Mesenchymal stem cell (in vitro differentiated cells and primary cell): Measurements from ENCODE around the gene USP25.

Experiments
- DNase-seq: peaks from one replicate; pipeline ENCODE4 v3.0.0-alpha.2; 2013
- H2AFZ ChIP-seq: one replicate; pipeline ENCODE4 v1.6.1; 2013; ENCODE audit warnings: low read depth, mild to moderate bottlenecking, control low read depth, inconsistent platforms, low read length, moderate library complexity
- H2AK5ac ChIP-seq: 2 replicates; pipeline ENCODE4 v1.6.1; 2013; ENCODE audit warnings: low read length, moderate library complexity, mild to moderate bottlenecking, inconsistent platforms; ENCODE audit not compliant: severe bottlenecking
- H2BK120ac ChIP-seq: one replicate; pipeline ENCODE4 v1.6.1; 2013; ENCODE audit warnings: low read depth, mild to moderate bottlenecking, inconsistent platforms, low read length, moderate library complexity
- H2BK12ac ChIP-seq, 2 experiments: one replicate each; pipeline ENCODE4 v1.6.1; 2013; ENCODE audit warnings: inconsistent platforms in 2 of 2, low read length in 2 of 2, mild to moderate bottlenecking in 2 of 2, moderate library complexity in 2 of 2, control low read depth in 1 of 2
- H2BK15ac ChIP-seq: one replicate; pipeline ENCODE4 v1.6.1; 2013; ENCODE audit warnings: mild to moderate bottlenecking, low read depth, inconsistent platforms; ENCODE audit not compliant: poor library complexity, severe bottlenecking
- H2BK5ac ChIP-seq: 2 replicates; pipeline ENCODE4 v1.6.1; 2013; ENCODE audit warnings: low read depth, mild to moderate bottlenecking, low read length, control low read depth, inconsistent platforms; ENCODE audit not compliant: poor library complexity, severe bottlenecking
- H3K14ac ChIP-seq, 2 experiments: one replicate each; pipeline ENCODE4 v1.6.1; 2013; ENCODE audit warnings: inconsistent platforms in 2 of 2, low read length in 2 of 2, control low read depth in 1 of 2, mild to moderate bottlenecking in 1 of 2, moderate library complexity in 1 of 2
- H3K18ac ChIP-seq, 2 experiments: one replicate each; pipeline ENCODE4 v1.6.1; 2013; ENCODE audit warnings: inconsistent platforms in 2 of 2, low read length in 2 of 2, control low read depth in 1 of 2, low read depth in 1 of 2, mild to moderate bottlenecking in 1 of 2
- H3K23ac ChIP-seq, 2 experiments: one replicate each; pipeline ENCODE4 v1.6.1; 2013; ENCODE audit warnings: inconsistent platforms in 2 of 2, low read length in 2 of 2, mild to moderate bottlenecking in 2 of 2, moderate library complexity in 2 of 2, control low read depth in 1 of 2
- H3K27ac ChIP-seq: 2 replicates; pipeline ENCODE4 v1.5.1; 2013; ENCODE audit warnings: mild to moderate bottlenecking, moderate library complexity, low read length, control low read depth, inconsistent platforms; ENCODE audit not compliant: poor library complexity, severe bottlenecking
- H3K27me3 ChIP-seq, 2 experiments: 2 replicates each; pipeline versions ENCODE4 v1.6.1 to v1.7.0; 2013; ENCODE audit warnings: low read length in 2 of 2, mild to moderate bottlenecking in 2 of 2, moderate library complexity in 2 of 2, control low read depth in 1 of 2, inconsistent platforms in 1 of 2; ENCODE audit not compliant: control insufficient read depth in 1 of 2, insufficient read depth in 1 of 2
- H3K36me3 ChIP-seq, 2 experiments: 2 replicates each; pipeline versions ENCODE4 v1.6.1 to v1.7.0; 2013; ENCODE audit warnings: low read length in 2 of 2, control low read depth in 1 of 2, inconsistent platforms in 1 of 2, low read depth in 1 of 2, mild to moderate bottlenecking in 1 of 2; ENCODE audit not compliant: insufficient read depth in 2 of 2, control insufficient read depth in 1 of 2
- H3K4ac ChIP-seq, 2 experiments: one replicate each; pipeline ENCODE4 v1.6.1; 2013; ENCODE audit warnings: inconsistent platforms in 2 of 2, low read length in 2 of 2, mild to moderate bottlenecking in 2 of 2, moderate library complexity in 2 of 2, control low read depth in 1 of 2, low read depth in 1 of 2
- H3K4me1 ChIP-seq: 2 replicates; pipeline ENCODE4 v1.6.1; 2013; ENCODE audit warnings: low read depth, low read length, control low read depth; ENCODE audit not compliant: control insufficient read depth, insufficient read depth
- H3K4me2 ChIP-seq: 2 replicates; pipeline ENCODE4 v1.6.1; 2013; ENCODE audit warnings: low read length, mild to moderate bottlenecking, inconsistent platforms; ENCODE audit not compliant: poor library complexity, severe bottlenecking
- H3K4me3 ChIP-seq, 2 experiments: 2 replicates each; pipeline versions ENCODE4 v1.5.1 to v1.7.0; 2013; ENCODE audit warnings: low read length in 2 of 2, mild to moderate bottlenecking in 2 of 2, control low read depth in 1 of 2, low read depth in 1 of 2; ENCODE audit not compliant: insufficient read depth in 1 of 2
- H3K79me1 ChIP-seq: replicated peaks from 2 replicates; pipeline ENCODE4 v1.6.1; 2013; ENCODE audit warnings: mild to moderate bottlenecking, control low read depth, low read length, inconsistent platforms; ENCODE audit not compliant: poor library complexity, severe bottlenecking
- H3K9ac ChIP-seq: 2 replicates; pipeline ENCODE4 v1.7.0; 2013; ENCODE audit warnings: mild to moderate bottlenecking, low read length, moderate library complexity
- H3K9me3 ChIP-seq: 2 replicates; pipeline ENCODE4 v1.7.0; 2013; ENCODE audit warnings: mild to moderate bottlenecking, low read length; ENCODE audit not compliant: control insufficient read depth
- H4K8ac ChIP-seq: one replicate; pipeline ENCODE4 v1.6.1; 2013; ENCODE audit warnings: inconsistent platforms, mild to moderate bottlenecking, low read length, moderate library complexity
- H4K91ac ChIP-seq: one replicate; pipeline ENCODE4 v1.6.1; 2013; ENCODE audit warnings: mild to moderate bottlenecking, low read length, inconsistent platforms
- WGBS: methylation state at CpG from one replicate; pipeline ENCODE4 v1.1.7; 2013; ENCODE audit warnings: mixed read lengths; 5-methylcytosine and 5-hydroxymethylcytosine counted together

The USP25 gene

DNA sequence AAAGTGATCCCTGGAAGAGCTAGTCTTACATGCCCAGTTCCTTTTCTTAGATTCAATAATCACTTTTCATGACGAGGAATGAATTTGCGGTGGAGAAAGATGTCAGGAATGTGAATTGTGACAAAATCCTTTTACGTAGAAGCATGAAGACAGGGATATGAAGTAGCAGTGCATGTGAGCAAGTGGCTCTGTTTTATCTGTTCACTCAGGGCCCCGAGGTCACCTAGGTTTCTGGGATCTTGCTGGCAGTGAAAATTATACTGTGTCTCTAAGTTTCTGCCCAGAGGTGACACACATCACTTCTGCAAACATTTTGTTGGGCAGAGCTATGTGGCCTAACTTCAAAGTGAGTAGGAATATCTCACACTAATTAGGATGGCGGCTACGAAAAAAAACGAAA, 79.3 kb downstream of the USP25 start:
- no peak overlapping the region for H3K14ac ChIP-seq
- no peak overlapping the region for H2AFZ ChIP-seq
- no peak overlapping the region for H2BK12ac ChIP-seq
- H2AK5ac ChIP-seq, result no peak overlapping the region
- no peaks in the 10 kb centered on the region for H3K9me3 ChIP-seq
- H3K4ac ChIP-seq, result no peak overlapping the region
- H3K23ac ChIP-seq, result no peak overlapping the region
- no peak overlapping the region for H4K8ac ChIP-seq
- H4K91ac ChIP-seq, result no peak overlapping the region
- H2BK5ac ChIP-seq, result no peak overlapping the region
- no peak overlapping the region for H2BK120ac ChIP-seq
- peaks cover 1% of the 10 kb centered on the region for H3K4me1 ChIP-seq
- H3K18ac ChIP-seq, result peak overlapping the region in 1 of 2 experiments; percentile 21
- H3K4me3 ChIP-seq, result no peak overlapping the region
- no peak for DNase-seq
- H3K9ac ChIP-seq, result no peak overlapping the region
- H3K27ac ChIP-seq, result no peak overlapping the region
- 95% methylated on average over 4 of the region's 7 CpGs for whole genome bisulfite sequencing
- peaks cover 6 to 36% of the 10 kb centered on the region in 2 experiments for H3K36me3 ChIP-seq
- H3K4me2 ChIP-seq, result no peak overlapping the region
- no peaks in the 10 kb centered on the region for H3K27me3 ChIP-seq
- H3K79me1 ChIP-seq, result peaks cover 15% of the 10 kb centered on the region
- peak overlapping the region; percentile 23 for H2BK15ac ChIP-seq

DNA sequence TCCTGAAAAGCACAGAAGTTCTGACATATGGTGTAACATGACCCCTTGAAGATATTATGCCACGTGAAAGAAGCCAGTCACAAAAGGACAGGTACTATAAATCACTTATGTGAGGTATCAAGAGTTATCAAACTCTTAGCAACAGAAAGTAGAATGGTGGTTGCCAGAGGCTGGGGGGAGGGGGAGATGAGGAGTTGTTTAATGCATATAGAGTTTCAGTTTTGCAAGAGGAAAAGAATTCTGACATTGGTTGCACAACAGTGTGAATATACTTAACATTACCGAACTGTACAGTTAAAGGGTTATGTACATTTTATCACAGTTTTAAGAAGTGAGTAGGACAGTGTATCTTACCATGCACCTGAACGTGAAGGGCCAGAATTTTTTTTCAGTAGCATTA, 80.0 kb downstream of the USP25 start:
- Histone ChIP-seq H3K79me1 (peaks cover 16% of the 10 kb centered on the region), H3K4ac (no peak overlapping the region), H3K4me3 (no peak overlapping the region), H3K9ac (no peak overlapping the region), H3K4me2 (no peak overlapping the region), H3K27ac (no peak overlapping the region), H2BK15ac (no peak overlapping the region), H4K8ac (no peak overlapping the region), H3K9me3 (no peaks in the 10 kb centered on the region), H3K18ac (no peak overlapping the region), H2BK12ac (no peak overlapping the region), H3K36me3 (peaks cover 6 to 34% of the 10 kb centered on the region in 2 experiments), H3K4me1 (peaks cover 1% of the 10 kb centered on the region), H2BK5ac (no peak overlapping the region), H2BK120ac (no peak overlapping the region), H3K14ac (no peak overlapping the region), H3K27me3 (no peaks in the 10 kb centered on the region), H2AFZ (no peak overlapping the region), H2AK5ac (no peak overlapping the region), H4K91ac (no peak overlapping the region), H3K23ac (no peak overlapping the region)
- peak; percentile 49 for DNase-seq
- WGBS, result 100% methylated on average over 1 of the region's 3 CpGs

- WGBS, result 99% methylated on average over 3 of the region's 3 CpGs
- no peak overlapping the region for H2BK12ac ChIP-seq
- no peak overlapping the region for H3K4me2 ChIP-seq
- H3K4me3 ChIP-seq, result no peak overlapping the region
- H3K4me1 ChIP-seq, result no peaks in the 10 kb centered on the region
- H2BK5ac ChIP-seq, result no peak overlapping the region
- H2BK15ac ChIP-seq, result no peak overlapping the region
- H4K8ac ChIP-seq, result no peak overlapping the region
- no peaks in the 10 kb centered on the region for H3K9me3 ChIP-seq
- no peak overlapping the region for H2AK5ac ChIP-seq
- H3K14ac ChIP-seq, result no peak overlapping the region
- no peak overlapping the region for H2BK120ac ChIP-seq
- peaks cover 23% of the 10 kb centered on the region for H3K79me1 ChIP-seq
- no peak overlapping the region for H3K23ac ChIP-seq
- H3K36me3 ChIP-seq, result peaks cover 8 to 64% of the 10 kb centered on the region in 2 experiments
- H3K27me3 ChIP-seq, result no peaks in the 10 kb centered on the region
- H3K18ac ChIP-seq, result peak overlapping the region in 1 of 2 experiments; percentile 21
- no peak overlapping the region for H4K91ac ChIP-seq
- DNase-seq, result no peak
- H3K27ac ChIP-seq, result no peak overlapping the region
- no peak overlapping the region for H3K9ac ChIP-seq
- H2AFZ ChIP-seq, result no peak overlapping the region
- no peak overlapping the region for H3K4ac ChIP-seq
These were observed 85.5 kb downstream of the USP25 start for GRCh38 chr21:15815285-15815684.

- no peak for DNase-seq
- Histone ChIP-seq H3K4me1 (no peaks in the 10 kb centered on the region), H3K79me1 (peaks cover 17% of the 10 kb centered on the region), H3K14ac (no peak overlapping the region), H2AK5ac (no peak overlapping the region), H3K18ac (no peak overlapping the region), H2AFZ (no peak overlapping the region), H3K27me3 (no peaks in the 10 kb centered on the region), H3K4me2 (no peak overlapping the region), H3K4me3 (no peak overlapping the region), H3K9me3 (no peaks in the 10 kb centered on the region), H2BK5ac (no peak overlapping the region), H3K4ac (no peak overlapping the region), H2BK120ac (no peak overlapping the region), H3K36me3 (peaks cover 5 to 51% of the 10 kb centered on the region in 2 experiments), H2BK12ac (no peak overlapping the region), H4K8ac (no peak overlapping the region), H3K9ac (no peak overlapping the region), H2BK15ac (no peak overlapping the region), H4K91ac (no peak overlapping the region), H3K27ac (no peak overlapping the region), H3K23ac (no peak overlapping the region)
These were observed 90.5 kb downstream of the USP25 start for GRCh38 chr21:15820327-15820726.
